Hematopoietic multipotent progenitor cell treated with erythropoietin and hydrocortisone succinate and interleukin-3 and kit ligand, for 4 days (in vitro differentiated cells): ENCODE measurements around the gene MEF2D.
A peak's percentile ranks its signal among the peaks of the same experiment; 100 is the strongest.

ENCODE experiments used
- DNase-seq: peaks from one replicate; pipeline ENCODE4 v3.0.0-alpha.2; 2015

The MEF2D gene

DNA sequence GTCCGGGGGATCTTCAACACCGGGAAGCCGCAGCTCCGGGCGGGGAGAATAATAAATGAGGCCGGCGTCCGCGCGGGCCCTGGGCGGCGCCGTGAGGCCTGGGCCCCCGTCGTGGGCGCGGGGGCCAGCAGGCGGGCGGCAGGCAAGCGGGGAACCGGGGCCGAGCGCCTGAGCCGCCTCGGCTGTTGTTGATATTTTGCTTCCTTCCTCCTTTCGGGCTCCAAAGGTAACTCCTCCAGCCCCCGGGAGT is at the start of gene MEF2D:
TSS of gene MEF2D (minus strand) at position 233 of the 250 bp plus-strand sequence. CDS start 17,483 bp downstream, outside the sequence.
- no peak for DNase-seq

DNA sequence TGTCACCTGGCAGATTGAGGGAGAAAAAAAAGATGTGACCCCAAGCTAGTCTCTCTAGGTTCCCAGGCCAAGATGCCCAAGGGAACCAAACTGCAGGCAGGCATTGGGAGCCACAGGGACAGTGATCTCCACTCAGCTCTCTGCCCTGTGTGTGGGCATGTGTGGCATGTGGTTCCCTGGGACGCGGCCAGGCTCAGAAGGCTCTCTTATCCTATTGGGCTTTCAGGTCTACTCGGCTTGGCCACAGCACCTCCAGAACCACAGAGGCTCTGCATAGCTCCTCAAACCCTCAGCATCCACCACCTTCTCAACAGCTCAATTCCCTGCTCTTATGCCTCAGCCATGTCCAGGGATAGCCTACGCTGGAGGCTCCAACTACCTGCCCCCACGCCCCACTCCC is 49.8 kb upstream of the MEF2D start:
- DNase-seq: no peak

DNA sequence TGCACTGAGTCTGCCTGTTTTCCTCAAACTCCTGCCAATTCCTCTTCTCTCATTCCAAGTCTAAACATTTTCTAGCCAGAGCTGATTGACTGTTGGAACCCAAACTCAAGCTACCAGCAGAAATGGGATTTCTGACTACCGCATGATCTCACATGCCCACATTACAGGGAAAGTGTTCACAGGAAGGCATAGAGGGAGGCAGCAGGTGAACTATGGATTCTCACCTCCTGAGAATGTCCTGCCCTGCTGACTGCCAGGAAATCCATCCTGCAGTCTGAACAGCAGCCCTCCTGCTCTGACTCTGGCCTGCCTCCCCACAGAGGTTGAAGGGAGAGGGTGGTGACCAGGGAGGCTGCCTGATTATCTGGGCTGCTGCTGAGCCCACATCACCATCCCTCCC is 49.3 kb upstream of the MEF2D start:
- DNase-seq: no peak

DNA sequence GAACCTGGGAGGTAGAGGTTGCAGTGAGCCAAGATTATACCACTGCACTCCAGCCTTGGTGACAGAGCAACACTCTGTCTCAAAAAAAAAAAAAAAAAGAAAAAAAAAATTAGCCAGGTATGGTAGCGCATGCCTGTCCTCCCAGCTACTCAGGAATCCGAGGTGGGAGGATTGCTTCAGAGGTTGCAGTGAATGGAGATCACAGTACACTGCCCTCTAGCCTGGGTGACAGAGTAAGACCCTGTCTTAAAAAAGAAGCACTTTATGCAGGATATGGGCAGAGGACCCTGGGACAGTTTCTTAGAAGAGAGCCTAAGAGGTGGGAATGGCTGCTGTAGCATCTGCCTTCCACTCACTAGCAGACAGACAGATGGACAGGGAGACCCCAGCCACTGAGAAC is 48.8 kb upstream of the MEF2D start:
- DNase-seq: peak; percentile 14

DNA sequence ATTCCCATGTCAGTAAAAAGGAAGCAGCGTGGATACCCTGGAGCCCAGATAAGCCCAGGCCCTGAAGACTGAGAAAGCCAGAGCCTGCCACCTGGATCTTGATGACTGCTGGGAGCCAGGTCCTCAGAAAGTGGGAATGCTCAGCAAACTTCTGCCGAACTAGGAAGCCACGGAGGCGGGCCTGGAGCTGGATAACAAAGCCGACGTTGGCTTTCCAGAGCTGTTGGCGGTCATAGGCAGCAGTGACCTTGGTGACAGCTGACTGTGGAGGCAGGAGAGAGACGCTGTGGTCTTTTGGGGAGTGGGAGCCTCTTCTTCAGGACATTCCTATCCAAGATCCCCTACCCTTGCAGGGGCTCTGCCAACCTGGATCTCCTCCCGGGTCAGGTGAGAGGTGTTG is 47.4 kb upstream of the MEF2D start:
- DNase-seq: no peak

DNA sequence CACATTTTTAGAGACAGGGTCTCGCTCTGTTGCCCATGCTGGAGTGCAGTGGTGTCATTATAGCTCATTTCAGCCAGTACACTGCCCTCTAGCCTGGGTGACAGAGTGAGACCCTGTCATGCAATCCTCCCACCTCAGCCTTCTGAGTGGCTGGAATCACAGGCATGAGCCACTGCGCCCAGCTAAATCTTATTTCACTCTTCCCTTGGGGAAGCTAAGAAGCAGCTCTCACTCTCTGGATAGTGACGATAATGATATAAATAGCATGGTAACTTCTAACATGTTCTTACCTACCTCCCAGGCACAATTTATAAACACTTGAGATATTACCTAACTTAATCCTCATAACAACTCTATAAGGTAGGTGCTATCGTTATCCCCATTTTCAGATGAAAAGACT is 46.9 kb upstream of the MEF2D start:
- no peak for DNase-seq

DNA sequence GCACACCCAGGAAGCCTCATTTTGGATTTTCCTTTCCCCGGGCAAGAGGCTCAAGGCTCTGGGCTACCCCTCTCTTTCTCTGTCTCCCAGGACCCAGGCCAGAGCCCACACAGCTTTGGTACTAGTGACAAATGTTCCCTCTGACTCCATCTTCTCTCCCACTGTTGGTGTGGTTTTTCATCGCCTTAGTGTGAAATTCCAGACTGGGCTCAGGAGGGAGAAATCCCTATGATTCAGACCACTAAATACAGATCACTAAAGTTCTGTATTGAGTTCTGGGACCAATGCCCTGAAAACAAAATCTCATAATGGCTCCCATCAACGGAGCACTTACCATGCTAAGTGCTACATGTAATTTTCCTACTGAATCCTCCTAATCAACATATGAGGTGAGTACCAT is 45.7 kb upstream of the MEF2D start:
- no peak for DNase-seq

DNA sequence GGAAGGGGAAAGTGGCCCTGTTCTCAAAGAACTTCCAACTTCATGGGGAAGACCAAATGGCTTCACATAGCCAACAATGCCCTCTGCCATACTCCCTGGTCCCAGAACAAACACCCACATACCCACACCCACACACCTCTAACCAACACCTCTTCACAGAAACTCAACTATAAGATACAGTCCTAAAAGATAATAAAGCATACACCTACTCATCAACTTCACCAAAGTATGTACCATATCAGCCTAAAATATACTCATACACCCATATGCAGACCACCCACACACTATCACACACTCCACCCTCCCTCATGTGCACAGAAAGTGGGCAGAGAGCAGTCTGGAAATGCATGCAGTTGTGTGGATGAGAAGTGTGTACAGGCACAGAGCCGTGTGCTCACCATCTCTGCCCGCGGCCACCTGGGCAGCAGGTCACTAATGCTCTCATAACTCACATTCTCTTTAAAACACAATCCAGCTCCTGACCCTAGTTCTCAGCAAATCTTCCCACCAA is 44.1 kb upstream of the MEF2D start:
- DNase-seq: no peak

DNA sequence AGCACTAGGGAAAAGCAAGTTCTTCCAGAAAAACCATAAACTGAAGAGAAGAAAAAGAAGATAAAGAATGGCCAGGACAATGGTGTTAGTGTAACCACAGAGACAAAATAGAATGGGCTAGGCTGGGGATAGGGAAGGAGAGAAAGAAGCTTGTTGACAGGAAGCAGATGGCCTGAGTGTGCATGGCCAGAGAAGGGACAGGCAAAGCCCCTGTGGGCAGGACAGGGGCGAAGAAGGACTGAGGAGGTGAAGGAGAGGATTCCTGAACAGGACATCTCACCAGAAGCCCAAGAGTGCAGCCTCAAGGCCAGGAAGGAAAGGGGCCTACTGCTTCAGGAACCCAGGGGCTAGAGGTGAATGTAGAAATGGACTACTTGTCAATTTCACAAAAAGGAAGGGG is 42.5 kb upstream of the MEF2D start:
- DNase-seq: no peak

DNA sequence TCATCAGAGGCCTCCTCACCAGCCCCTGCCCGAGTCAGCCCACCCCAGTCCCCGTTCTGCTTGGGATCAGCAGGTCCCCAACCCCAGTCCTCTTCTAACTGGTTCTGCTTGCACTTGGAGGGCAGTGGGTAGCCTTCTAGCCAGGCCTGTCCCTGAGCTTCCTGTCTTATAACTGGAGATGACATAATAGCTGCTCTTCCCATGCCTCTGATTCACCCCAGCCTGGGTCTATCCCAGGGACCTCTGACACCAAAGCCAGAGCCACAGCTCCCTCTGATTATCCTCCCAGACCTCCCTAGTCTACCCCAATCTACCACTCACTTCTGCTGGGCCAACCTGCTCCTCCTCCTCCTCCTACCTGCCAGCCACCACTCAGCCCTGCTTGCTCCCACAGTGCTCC is 40.4 kb upstream of the MEF2D start:
- no peak for DNase-seq

DNA sequence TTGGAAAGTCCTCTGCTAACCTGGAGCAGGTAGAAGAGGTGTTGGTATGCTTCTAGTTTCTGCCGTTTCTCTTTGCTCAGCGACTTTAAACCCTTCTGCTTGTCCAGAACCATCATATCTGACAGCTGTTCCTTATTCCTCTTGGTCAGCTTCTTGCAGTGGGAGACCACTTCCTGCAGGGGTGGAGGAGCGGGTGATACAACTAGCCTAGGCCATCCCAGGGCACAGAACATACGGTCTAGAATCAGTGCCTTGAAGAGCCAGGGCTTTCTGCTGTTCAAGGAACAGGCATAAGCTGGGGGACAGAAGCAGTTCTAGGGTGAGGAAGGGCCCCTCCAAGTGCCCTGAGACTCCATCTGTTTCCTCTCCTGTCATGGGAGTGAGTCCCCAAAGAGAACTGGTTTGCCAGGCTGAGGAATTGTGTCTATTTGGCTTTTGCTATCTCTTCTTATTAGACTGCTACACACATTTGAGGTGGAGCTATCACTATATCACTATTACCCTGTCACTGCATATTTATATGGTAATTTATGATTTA is 39.3 kb upstream of the MEF2D start:
- peak; percentile 35 for DNase-seq

DNA sequence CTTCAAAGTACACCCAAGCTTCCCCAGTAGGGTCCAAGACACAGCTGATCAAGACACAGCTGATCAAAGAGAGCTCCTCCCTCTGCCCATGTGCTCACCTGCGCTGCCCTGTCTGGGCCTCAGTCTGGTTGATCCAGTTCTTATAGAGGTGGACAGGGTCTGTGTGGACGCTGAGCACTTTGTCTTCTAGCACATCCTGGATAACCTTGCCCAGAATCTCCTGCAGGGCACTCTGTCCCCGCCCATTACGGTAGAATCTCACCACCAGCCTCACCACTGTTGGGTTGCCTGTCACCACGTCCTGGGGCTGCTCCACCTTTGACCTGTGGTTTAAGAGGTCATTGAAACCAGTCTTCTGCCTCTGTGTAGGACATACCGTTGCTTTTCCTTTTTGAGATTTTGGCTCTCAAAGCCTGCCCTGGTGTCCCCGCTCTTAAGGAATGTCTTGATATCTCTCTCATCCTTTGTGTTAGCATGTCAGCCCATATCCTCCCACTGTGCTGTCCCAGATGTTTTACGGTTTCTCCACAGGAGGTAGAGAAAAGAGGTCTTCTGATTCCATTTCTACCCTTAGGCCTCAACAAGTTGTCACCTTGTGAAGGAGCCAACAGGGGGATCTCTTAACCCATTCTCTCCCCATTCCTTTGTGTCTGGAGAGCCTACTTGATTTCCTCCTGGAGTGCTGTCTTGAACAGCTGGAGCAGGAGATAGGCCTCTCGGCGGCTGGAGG is 38.3 kb upstream of the MEF2D start:
- DNase-seq: no peak

DNA sequence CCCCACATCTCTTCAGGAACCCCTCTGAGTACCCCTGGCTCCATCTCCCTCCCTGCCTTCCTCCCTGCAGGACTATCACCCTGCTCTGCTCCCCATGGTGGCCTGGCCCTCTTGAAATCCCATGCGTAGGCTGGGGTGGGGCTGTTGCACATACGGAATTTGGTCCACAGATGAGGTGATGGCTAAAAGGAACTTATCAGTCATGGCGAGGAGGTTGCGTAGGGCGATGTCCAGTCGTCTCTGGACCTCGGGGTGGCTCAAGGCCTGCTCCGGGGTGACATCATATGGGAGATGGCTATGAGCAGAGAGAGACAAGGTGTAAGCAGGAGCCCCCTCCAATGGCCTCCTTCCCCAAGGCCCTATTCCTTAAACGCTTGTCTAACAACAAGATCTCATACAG is 36.5 kb upstream of the MEF2D start:
- no peak for DNase-seq

DNA sequence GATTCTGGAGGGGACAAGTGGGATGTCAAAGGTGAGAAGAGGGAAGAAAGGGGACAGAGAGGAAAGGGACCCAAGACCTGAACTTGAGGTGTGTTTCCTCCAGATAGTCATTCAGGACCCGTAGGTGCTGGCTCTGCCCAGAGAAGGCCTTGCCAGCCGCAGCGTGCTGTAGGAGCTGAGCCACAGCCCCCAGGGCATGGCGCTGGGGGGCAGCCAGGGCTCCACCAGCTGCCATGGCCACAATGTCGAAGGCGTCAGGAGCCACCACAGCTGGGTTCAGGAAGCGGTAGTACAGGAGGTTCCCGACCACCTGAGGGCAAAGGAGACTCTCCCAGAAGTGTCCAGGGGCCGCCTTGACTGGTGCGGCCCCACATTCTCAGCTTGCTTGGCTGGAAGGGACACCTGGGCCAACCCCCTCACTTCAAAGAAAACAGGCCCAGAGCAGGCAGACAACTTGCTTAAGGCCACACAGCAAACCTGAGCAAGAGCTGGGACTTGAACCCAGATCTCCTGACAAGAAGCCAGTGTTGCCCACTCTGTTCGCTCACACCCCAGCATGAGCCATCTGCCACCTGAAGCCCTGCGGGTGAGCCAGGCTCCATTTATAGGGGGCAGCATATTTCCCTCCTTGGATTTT is 34.0 kb upstream of the MEF2D start:
- DNase-seq: no peak

DNA sequence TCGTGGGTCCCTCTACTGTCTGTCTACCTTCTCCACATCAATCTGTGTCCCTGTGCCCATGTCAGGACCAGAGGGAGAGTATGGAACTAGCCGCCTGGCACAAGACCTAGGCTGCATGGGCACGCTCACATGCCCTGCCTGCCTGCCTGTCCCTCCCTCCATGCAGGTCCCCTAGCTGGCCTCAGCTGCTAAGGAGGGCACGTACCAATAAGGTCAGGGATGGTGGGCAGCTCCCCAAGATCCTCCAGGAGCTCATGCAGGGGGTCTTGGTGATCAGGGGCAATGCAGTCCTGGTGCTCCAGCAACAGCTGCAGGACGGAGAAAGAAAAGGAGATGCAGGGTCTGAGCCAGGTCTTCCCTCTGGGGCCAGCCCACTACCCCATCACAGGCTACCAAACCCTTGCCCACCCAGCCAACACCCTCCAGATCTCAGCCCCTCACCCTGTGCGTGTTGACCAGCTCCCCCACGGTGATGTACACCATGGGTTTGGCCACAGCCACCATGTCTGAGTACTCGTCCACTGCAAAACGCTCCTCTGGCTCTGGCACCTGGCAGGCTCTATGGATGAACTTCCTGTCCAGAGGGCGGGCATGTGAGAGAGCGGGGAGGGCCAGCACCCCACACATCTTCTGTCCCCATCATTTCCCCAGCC is 33.1 kb upstream of the MEF2D start:
- DNase-seq: no peak

DNA sequence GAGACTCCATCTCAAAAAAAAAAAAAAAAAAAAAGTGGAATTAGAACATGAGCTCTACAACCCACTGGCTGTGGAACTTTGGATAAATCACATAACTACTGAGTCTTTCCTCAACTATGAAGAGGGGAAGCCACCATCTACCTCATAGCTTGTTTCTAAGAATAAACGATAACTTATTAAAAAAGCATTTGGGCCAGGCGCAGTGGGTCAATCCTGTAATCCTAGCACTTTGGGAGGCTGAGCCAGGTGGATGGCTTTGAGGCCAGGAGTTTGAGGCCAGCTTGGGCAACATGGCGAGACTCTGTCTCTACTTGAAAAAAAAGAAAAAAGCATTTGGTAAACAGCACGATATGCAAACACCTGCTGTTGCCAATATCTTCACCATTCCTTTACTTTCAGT is 31.8 kb upstream of the MEF2D start:
- no peak for DNase-seq

DNA sequence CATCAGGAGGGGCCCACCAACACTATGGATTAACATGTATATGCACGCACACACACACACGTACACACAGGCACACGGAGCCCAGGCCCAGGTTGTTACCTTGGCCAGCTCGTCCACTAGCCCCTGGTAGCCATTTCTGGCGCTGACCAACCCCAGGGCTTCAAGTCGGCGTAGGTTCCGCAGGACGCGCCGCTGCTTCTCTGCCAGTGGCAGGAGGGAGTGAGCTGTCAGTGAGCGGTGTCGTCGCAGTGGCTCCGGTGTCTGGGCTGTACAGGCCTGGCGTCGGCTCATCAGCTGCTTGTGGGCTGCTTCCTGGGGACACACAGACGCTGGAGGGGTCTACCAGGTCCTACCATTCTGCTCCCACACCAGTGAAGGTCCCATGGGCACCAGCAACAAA is 29.4 kb upstream of the MEF2D start:
- DNase-seq: no peak

DNA sequence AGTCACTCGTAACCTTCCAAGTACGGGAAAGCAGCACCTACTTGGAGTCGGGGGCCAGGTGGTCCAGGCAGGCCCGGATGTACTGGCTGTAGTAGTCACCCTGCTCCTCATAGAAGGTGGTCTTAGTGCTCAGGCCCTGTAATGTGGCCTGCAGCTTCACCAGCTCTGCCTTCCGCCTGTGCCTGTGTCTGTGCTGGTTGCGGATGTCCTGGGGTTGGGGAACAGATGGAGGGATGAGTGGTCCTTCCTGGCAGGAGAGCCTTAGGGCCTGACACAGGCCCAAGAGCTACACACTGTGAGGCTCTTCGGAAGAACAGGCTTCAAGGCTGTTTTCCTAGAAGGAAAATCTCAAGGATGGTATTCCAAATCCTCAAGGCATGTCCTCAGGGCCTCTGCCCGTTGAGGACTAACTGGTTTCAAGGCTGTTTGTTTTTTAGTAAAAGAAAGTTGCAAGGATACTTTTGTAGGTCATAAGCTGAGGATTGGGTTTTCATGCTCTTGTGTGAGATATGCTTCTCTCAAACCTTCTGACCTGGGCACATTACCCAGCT is 28.4 kb upstream of the MEF2D start:
- no peak for DNase-seq

DNA sequence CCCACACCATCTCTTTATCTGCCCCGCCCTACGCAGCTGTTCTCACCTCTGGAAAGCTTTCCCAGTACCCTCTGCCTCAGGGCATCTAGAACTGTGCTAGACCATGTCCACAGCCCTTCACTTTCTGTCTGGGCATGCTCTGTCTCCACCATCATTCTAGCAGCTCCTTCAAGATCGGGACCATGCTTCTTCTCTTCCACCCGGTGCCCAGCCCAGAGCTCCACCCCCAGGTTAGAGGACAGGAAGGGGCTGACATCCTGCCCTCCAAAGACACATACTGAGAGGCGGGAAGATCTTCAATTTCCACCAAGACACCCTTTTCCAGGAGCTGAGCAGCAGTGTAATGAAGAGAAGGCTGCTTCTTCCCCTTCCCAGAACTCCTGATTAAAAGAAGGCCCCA is 27.7 kb upstream of the MEF2D start:
- no peak for DNase-seq

DNA sequence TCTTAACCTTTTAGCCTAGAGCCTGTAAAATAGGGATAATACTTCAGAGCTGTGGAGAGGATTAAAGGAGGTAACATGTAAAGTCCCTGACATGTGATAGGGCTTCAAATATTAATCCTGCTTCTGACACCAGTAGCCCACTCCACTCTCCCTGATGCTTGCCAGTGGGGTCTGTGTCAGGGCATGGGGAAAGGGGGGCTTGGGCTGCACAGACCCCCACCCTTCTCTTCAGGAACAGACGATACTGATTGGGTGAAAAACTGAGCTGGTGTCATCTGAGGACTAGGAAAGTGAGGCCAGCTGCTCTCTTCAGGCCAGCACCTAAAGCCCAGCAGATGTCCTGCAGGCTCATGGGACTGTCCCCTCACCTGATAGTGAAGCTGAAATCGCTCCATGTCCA is 27.0 kb upstream of the MEF2D start:
- DNase-seq: no peak

DNA sequence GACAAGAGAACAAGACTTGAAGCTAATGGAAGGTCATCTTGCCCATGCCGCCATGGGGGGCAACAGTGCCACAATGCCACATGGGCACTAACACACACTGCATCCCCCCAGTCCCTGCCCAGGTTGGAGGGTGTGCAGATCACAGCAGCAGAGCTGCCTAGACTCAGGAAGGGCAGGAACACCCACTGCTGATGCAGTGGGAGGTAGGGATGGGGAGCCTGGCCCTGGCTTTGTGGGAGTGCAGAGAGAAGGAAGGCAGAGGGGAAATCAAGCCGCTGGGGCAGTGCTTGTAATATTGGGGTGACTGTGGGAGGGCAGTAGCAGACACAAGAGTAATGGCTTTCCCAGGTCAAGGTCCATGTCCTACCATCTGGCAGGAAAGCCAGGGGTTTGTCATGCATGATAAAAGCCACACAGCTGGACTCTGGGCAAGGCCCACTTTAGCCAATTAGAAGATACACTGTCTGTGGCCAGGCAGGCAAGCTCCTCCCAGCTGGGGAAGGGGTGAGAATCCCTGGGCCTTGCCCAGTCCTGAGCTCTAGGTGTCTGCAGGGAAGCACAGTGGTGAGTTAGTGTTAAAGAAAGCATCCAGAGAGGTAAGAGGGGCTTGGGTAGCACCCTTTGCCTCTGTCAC is 25.4 kb upstream of the MEF2D start:
- DNase-seq: no peak

DNA sequence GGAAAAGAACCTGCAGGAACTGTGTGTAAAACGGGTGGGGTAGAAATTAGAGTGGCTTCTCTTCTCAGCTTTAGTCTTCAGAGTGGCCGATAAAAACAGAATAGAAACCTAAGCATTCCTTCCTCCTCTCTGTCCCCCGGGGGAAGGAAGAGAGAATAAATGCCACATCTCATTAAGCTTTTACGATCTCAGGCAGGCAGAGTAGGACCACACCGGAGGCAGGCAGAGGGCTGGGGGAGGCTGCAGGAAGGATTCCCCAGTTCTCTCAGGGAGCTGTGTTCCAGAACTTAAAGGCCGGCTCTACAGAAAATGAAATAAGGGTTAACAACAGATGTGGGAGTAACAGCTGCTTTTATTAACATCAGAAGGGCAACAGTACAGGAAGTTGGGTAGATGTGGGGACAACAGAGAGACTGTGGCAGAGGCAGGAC is 24.5 kb upstream of the MEF2D start:
- peak; percentile 39 for DNase-seq

DNA sequence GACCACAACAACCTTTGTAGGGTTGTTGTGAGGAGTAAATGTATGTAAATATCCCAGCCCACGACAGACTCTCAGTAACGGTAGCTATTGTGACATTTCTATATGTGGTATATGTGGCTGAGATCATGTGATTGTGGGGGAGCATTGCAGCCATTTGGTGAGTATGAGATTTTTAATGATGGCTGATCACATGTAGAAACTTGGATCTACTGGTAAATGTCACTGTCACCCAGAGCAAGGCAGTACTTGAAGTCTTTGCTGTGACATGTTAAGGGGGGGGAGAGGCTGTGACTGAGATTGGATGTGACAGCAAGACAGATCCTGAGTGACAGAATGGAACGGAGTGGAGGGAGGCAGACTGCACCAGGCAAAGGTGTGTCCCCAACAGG is 23.9 kb upstream of the MEF2D start:
- peak; percentile 88 for DNase-seq
